SU-DHL-6 (cell line): ENCODE data around the gene ZNF532.

Source experiments
- CTCF ChIP-seq: fragments of 200-600 bp; sonication (generic); IDR thresholded peaks from one replicate; pipeline ENCODE4 v1.5.1; 2017; ENCODE audit warnings: antibody characterized with exemption, mild to moderate bottlenecking, low read length, moderate library complexity; ENCODE audit not compliant: insufficient read depth, poor library complexity, severe bottlenecking
- EZH2phosphoT487 ChIP-seq: fragments of 200-600 bp; sonication (generic), shearing (Covaris generic); conservative IDR thresholded peaks from 2 replicates; pipeline ENCODE4 v1.6.1; 2018; ENCODE audit warnings: mild to moderate bottlenecking, antibody characterized with exemption, low read length, moderate library complexity, mixed read lengths

- TF ChIP-seq CTCF (no peak), EZH2phosphoT487 (no peak)
These were observed 1.5 kb downstream of the ZNF532 start for GRCh38 chr18:58866066-58866772.
